H9 (cell line): ENCODE results near the gene IRS2. TPM values are rescaled to one million over a fixed set of nuclear protein-coding genes. Genes with fewer than 3 reads are reported as not detected.
A peak's percentile ranks its signal among the peaks of the same experiment; 100 is the strongest.

ENCODE experiments used
- DNase-seq: peaks from one replicate; pipeline ENCODE4 v3.0.0-alpha.2; 2017
- H2AFZ ChIP-seq: one replicate; pipeline ENCODE4 v1.6.1; 2013; ENCODE audit warnings: mild to moderate bottlenecking, low read length, control low read depth, moderate library complexity
- H2AK5ac ChIP-seq: 2 replicates; pipeline ENCODE4 v1.6.1; 2013; ENCODE audit warnings: low read length, control low read depth, mixed read lengths; ENCODE audit not compliant: insufficient read length
- H2BK120ac ChIP-seq: one replicate; pipeline ENCODE4 v1.6.1; 2013; ENCODE audit warnings: low read depth, mild to moderate bottlenecking, low read length, control low read depth, inconsistent platforms; ENCODE audit not compliant: poor library complexity, severe bottlenecking
- H2BK12ac ChIP-seq: 2 replicates; pipeline ENCODE4 v1.6.1; 2013; ENCODE audit warnings: low read length, control low read depth, mixed read lengths, low read depth; ENCODE audit not compliant: insufficient read length
- H2BK15ac ChIP-seq: 2 replicates; pipeline ENCODE4 v1.6.1; 2013; ENCODE audit warnings: low read depth, low read length, control low read depth
- H2BK20ac ChIP-seq: one replicate; pipeline ENCODE4 v1.6.1; 2013; ENCODE audit warnings: low read depth, mild to moderate bottlenecking, low read length, control low read depth, inconsistent platforms; ENCODE audit not compliant: poor library complexity, severe bottlenecking
- H2BK5ac ChIP-seq: 2 replicates; pipeline ENCODE4 v1.6.1; 2013; ENCODE audit warnings: low read length, control low read depth, mixed read lengths; ENCODE audit not compliant: insufficient read length
- H3K14ac ChIP-seq: 2 replicates; pipeline ENCODE4 v1.6.1; 2013; ENCODE audit warnings: low read length, control low read depth; ENCODE audit not compliant: insufficient read depth
- H3K18ac ChIP-seq: 2 replicates; pipeline ENCODE4 v1.6.1; 2013; ENCODE audit warnings: low read depth, mild to moderate bottlenecking, mixed read lengths, low read length, control low read depth; ENCODE audit not compliant: insufficient read length
- H3K23ac ChIP-seq: 2 replicates; pipeline ENCODE4 v1.6.1; 2013; ENCODE audit warnings: low read length, control low read depth, mixed read lengths, low read depth; ENCODE audit not compliant: insufficient read length
- H3K23me2 ChIP-seq: 2 replicates; pipeline ENCODE4 v1.6.1; 2013; ENCODE audit warnings: low read depth, mild to moderate bottlenecking, mixed read lengths, low read length, control low read depth; ENCODE audit not compliant: insufficient read length, poor library complexity, severe bottlenecking
- H3K27ac ChIP-seq: 2 replicates; pipeline ENCODE4 v1.5.1; 2013; ENCODE audit warnings: low read length, control low read depth, mixed read lengths, low read depth; ENCODE audit not compliant: insufficient read length
- H3K27me3 ChIP-seq: 2 replicates; pipeline ENCODE4 v1.6.1; 2013; ENCODE audit warnings: low read length, control low read depth, inconsistent platforms; ENCODE audit not compliant: insufficient read depth
- H3K4ac ChIP-seq: 2 replicates; pipeline ENCODE4 v1.6.1; 2013; ENCODE audit warnings: low read depth, mild to moderate bottlenecking, control low read depth, inconsistent platforms, low read length, moderate library complexity
- H3K4me1 ChIP-seq: 2 replicates; pipeline ENCODE4 v1.6.1; 2013; ENCODE audit warnings: low read length, control low read depth, inconsistent platforms; ENCODE audit not compliant: insufficient read depth
- H3K4me2 ChIP-seq: 2 replicates; pipeline ENCODE4 v1.6.1; 2013; ENCODE audit warnings: low read length, control low read depth, mixed read lengths; ENCODE audit not compliant: insufficient read length, insufficient read depth
- H3K56ac ChIP-seq: 2 replicates; pipeline ENCODE4 v1.6.1; 2013; ENCODE audit warnings: low read depth, mild to moderate bottlenecking, mixed read lengths, low read length, control low read depth; ENCODE audit not compliant: insufficient read length
- H3K79me1 ChIP-seq: 2 replicates; pipeline ENCODE4 v1.6.1; 2013; ENCODE audit warnings: low read depth, mild to moderate bottlenecking, moderate library complexity, low read length, control low read depth, inconsistent platforms; ENCODE audit not compliant: insufficient read depth, poor library complexity, severe bottlenecking
- H3K79me2 ChIP-seq: 2 replicates; pipeline ENCODE4 v1.6.1; 2013; ENCODE audit warnings: low read length, control low read depth, inconsistent platforms; ENCODE audit not compliant: insufficient read depth
- H3K9ac ChIP-seq: 2 replicates; pipeline ENCODE4 v1.6.1; 2013; ENCODE audit warnings: low read length, control low read depth, mixed read lengths; ENCODE audit not compliant: insufficient read length; ENCODE audit errors: extremely low read depth
- H3K9me3 ChIP-seq: one replicate; pipeline ENCODE4 v1.6.1; 2013; ENCODE audit warnings: low read depth, low read length, inconsistent platforms; ENCODE audit not compliant: control insufficient read depth
- H3T11ph ChIP-seq: one replicate; pipeline ENCODE4 v1.6.1; 2013; ENCODE audit warnings: mild to moderate bottlenecking, low read length, control low read depth, inconsistent platforms
- H4K20me1 ChIP-seq: one replicate; pipeline ENCODE4 v1.6.1; 2013; ENCODE audit not compliant: control insufficient read depth, insufficient read length, insufficient read depth
- H4K5ac ChIP-seq: 2 replicates; pipeline ENCODE4 v1.6.1; 2013; ENCODE audit warnings: low read depth, mild to moderate bottlenecking, mixed read lengths, low read length, control low read depth; ENCODE audit not compliant: insufficient read length
- H4K8ac ChIP-seq: replicated peaks from 2 replicates; pipeline ENCODE4 v1.6.1; 2013; ENCODE audit warnings: low read length, control low read depth, mixed read lengths, low read depth; ENCODE audit not compliant: insufficient read length
- H4K91ac ChIP-seq: 2 replicates; pipeline ENCODE4 v1.6.1; 2013; ENCODE audit warnings: low read depth, mild to moderate bottlenecking, moderate library complexity, mixed read lengths, low read length, control low read depth; ENCODE audit not compliant: insufficient read length
- H3K27ac Mint-ChIP-seq, 3 experiments: 2 replicates in 2 of 3; 3 replicates in 1 of 3; pipeline ENCODE4 v1.8.0; 2020 to 2021; ENCODE audit warnings: mixed read lengths in 3 of 3, mild to moderate bottlenecking in 1 of 3, moderate library complexity in 1 of 3
- H3K27me3 Mint-ChIP-seq: 2 replicates; pipeline ENCODE4 v1.8.0; 2021; ENCODE audit warnings: low read depth, mild to moderate bottlenecking, moderate library complexity, mixed read lengths
- H3K36me3 Mint-ChIP-seq, 3 experiments: 2 replicates in 2 of 3; 3 replicates in 1 of 3; pipeline ENCODE4 v1.8.0; 2020 to 2021; ENCODE audit warnings: low read depth in 3 of 3, mixed read lengths in 3 of 3; ENCODE audit not compliant: insufficient read depth in 1 of 3
- H3K4me1 Mint-ChIP-seq, 2 experiments: 2 replicates each; pipeline ENCODE4 v1.8.0; 2020; ENCODE audit warnings: mixed read lengths in 2 of 2
- H3K4me3 Mint-ChIP-seq, 2 experiments: 2 replicates in 1 of 2; 3 replicates in 1 of 2; pipeline ENCODE4 v1.8.0; 2020 to 2021; ENCODE audit warnings: mild to moderate bottlenecking in 2 of 2, mixed read lengths in 2 of 2, moderate library complexity in 1 of 2
- H3K9me3 Mint-ChIP-seq, 2 experiments: 2 replicates in 1 of 2; 3 replicates in 1 of 2; pipeline ENCODE4 v1.8.0; 2020; ENCODE audit warnings: mild to moderate bottlenecking in 2 of 2, mixed read lengths in 2 of 2, moderate library complexity in 1 of 2
- CTCF ChIP-seq: fragments of 200-600 bp; sonication (generic); conservative IDR thresholded peaks from 3 replicates; pipeline ENCODE4 v1.8.0; 2021; ENCODE audit warnings: antibody characterized with exemption, mild to moderate bottlenecking
- WGBS: extraction: QIAGEN DNeasy Blood & Tissue Kit; methylation state at CpG from one replicate; pipeline ENCODE4 v1.1.7; 2013; ENCODE audit warnings: missing lambda C conversion rate, low lambda C conversion rate, mixed read lengths; ENCODE audit not compliant: insufficient read length; ENCODE audit errors: extremely low coverage; 5-methylcytosine and 5-hydroxymethylcytosine counted together
- total RNA-seq: library from RNA; stranded (reverse); gene quantifications from 2 replicates; pipeline ENCODE4 v1.2.1, GENCODE V29; 2021

IRS2 gene
- total RNA-seq, 1 experiment from 2014 or later: 10.1 TPM

- H2BK12ac ChIP-seq: no peak overlapping the region
- Mint-ChIP-seq H3K9me3 (no peaks in the 10 kb centered on the region), H3K4me3 (no peak overlapping the region), H3K27me3 (no peaks in the 10 kb centered on the region), H3K4me1 (peaks cover 13 to 25% of the 10 kb centered on the region in 2 experiments; a peak in 3 of 4 replicates), H3K27ac (0 out of 7 replicates have a peak overlapping the region, but pooled peaks of 1 of the 3 experiments have one; percentile 49), H3K36me3 (peaks cover 11 to 21% (median 13%) of the 10 kb centered on the region in 3 experiments; a peak in 6 of 7 replicates)
- no peaks in the 10 kb centered on the region for H3K23me2 ChIP-seq
- no peak for DNase-seq
- H3K27me3 ChIP-seq: no peaks in the 10 kb centered on the region
- no peaks in the 10 kb centered on the region; the same call in none of the 2 replicates for H3K4me1 ChIP-seq
- no peak overlapping the region for H2AFZ ChIP-seq
- no peak for TF ChIP-seq CTCF
- no peak overlapping the region for H3K9ac ChIP-seq
- no peak overlapping the region for H3K18ac ChIP-seq
- no peak overlapping the region for H3K4me2 ChIP-seq
- H3K27ac ChIP-seq: no peak overlapping the region
- WGBS: no CpG with 5 or more reads among the region's 10 CpGs
- H2BK15ac ChIP-seq: no peak overlapping the region
- no peak overlapping the region for H2BK20ac ChIP-seq
- H4K5ac ChIP-seq: no peak overlapping the region
- no peaks in the 10 kb centered on the region for H4K20me1 ChIP-seq
- H3K79me2 ChIP-seq: no peaks in the 10 kb centered on the region; the same call in 1 of the 2 replicates
- H3K23ac ChIP-seq: no peak overlapping the region
- H3T11ph ChIP-seq: no peak overlapping the region
- H4K8ac ChIP-seq: no peak overlapping the region
- no peak overlapping the region for H2BK120ac ChIP-seq
- H4K91ac ChIP-seq: no peak overlapping the region
- no peak overlapping the region for H3K14ac ChIP-seq
- H3K56ac ChIP-seq: no peak overlapping the region
- H2BK5ac ChIP-seq: no peak overlapping the region
- peaks cover 2% of the 10 kb centered on the region for H3K79me1 ChIP-seq
- no peaks in the 10 kb centered on the region for H3K9me3 ChIP-seq
- no peak overlapping the region for H2AK5ac ChIP-seq
- no peak overlapping the region for H3K4ac ChIP-seq
Observed at GRCh38 chr13:109768616-109769015, 17.8 kb downstream of the IRS2 start.
